Activated B cell treated with CpG ODN at 0.5 μM for 24 hours (primary cell): ENCODE results near the gene RAB40B. TPM values are rescaled to one million over a fixed set of nuclear protein-coding genes. Genes with fewer than 3 reads are reported as not detected.

Experiments used
- ATAC-seq: fragments of 200-7000 bp; cut with Tn5 transposase; one replicate; pipeline ENCODE4 v1.10.0; 2021; ENCODE audit warnings: low read depth, mild to moderate bottlenecking, moderate library complexity
- CTCF ChIA-PET: fragments of 350-600 bp; sonication (Branson Sonifier 250); formaldehyde crosslinking; loops from one replicate; lab custom pipeline; 2021; ENCODE audit warnings: antibody characterized with exemption; lab: Charles Lee
- POLR2A ChIA-PET: fragments of 350-600 bp; sonication (Branson Sonifier 250); formaldehyde crosslinking; loops from one replicate; lab custom pipeline; 2021; ENCODE audit warnings: antibody characterized with exemption; lab: Charles Lee
- DNase-seq: peaks from one replicate; pipeline ENCODE4 v3.0.0; 2022
- H3K27ac Mint-ChIP-seq: one replicate; pipeline ENCODE4 v1.8.0; 2020; ENCODE audit warnings: mixed read lengths
- H3K27me3 Mint-ChIP-seq: one replicate; pipeline ENCODE4 v1.8.0; 2021; ENCODE audit warnings: mixed read lengths
- H3K36me3 Mint-ChIP-seq: one replicate; pipeline ENCODE4 v1.8.0; 2021; ENCODE audit warnings: low read depth, mixed read lengths
- H3K4me1 Mint-ChIP-seq: one replicate; pipeline ENCODE4 v1.8.0; 2021; ENCODE audit warnings: mixed read lengths
- H3K4me3 Mint-ChIP-seq: one replicate; pipeline ENCODE4 v1.8.0; 2020; ENCODE audit warnings: mild to moderate bottlenecking, mixed read lengths
- H3K9me3 Mint-ChIP-seq: one replicate; pipeline ENCODE4 v1.8.0; 2020; ENCODE audit warnings: mixed read lengths
- intact Hi-C: fragments of 100-400 bp; cut with micrococcal nuclease; formaldehyde crosslinking; loops from one replicate; pipeline ENCODE4 v1.15.1; 2024
- total RNA-seq: library from RNA; stranded (reverse); gene quantifications from 2 replicates; pipeline ENCODE4 v1.2.3, GENCODE V29; 2022
- TF ChIP-seq, protein P1 (sequence below): fragments of 200-600 bp; IDR thresholded peaks from one replicate; pipeline ENCODE4 v1.8.0; 2022; ENCODE audit warnings: antibody characterized with exemption, mild to moderate bottlenecking

RAB40B gene
- total RNA-seq, 1 donor from 2014 or later = 2.6 TPM

DNA sequence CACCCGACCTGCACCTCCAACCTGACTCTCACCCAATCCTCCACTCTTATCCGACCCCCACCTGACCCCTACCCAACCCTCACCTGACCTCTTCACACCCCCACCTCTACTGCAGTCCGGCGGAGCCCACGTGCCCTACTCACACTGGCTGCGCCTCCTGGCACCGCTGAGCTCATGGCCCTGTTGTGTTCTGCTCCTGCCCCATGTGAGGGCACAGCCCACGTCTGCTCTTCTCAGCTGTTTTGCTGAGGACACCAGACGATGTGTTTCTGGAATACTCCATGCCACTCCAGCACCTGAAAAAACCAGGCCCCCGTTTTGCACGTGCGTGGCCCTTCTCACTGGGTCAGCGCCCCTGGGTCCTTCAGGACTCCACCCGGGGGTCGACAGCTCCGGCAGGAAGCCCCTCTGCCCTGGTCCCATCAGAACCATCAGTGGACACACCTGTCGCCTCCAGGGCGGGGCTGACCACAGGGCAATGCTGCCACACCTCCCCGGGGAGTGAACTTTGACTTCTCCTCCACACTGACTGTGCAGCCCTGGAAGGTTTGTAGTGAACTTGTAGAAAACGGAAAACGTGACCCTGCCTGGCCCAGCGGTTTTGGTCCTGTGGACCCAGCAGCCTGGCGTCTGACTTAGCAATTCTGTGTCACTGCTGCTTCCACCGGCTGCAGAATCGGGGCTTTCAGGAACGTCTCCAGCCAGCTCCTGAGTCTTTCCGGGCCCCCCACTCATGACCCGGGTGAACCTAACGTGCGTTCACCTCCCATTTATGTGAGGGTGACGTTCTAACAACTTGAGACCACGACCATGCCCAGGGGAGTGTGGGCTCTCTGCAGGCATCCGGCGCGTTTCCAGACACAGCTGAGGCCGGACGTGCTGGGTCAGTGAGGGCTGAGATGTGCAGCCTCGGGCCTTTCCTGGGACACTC lies 5.7 kb upstream of the RAB40B start:
- Mint-ChIP-seq H3K36me3 (no peaks in the 10 kb centered on the region), H3K27ac (no peak overlapping the region), H3K4me3 (no peak overlapping the region), H3K4me1 (peaks cover 18% of the 10 kb centered on the region), H3K9me3 (no peaks in the 10 kb centered on the region), H3K27me3 (no peaks in the 10 kb centered on the region)
- ChIA-PET POLR2A (no interaction called here), CTCF (no interaction called here)
- DNase-seq (no peak), ATAC-seq (no peak)
- intact Hi-C loops = no loop called here
- TF ChIP-seq, protein P1, sequence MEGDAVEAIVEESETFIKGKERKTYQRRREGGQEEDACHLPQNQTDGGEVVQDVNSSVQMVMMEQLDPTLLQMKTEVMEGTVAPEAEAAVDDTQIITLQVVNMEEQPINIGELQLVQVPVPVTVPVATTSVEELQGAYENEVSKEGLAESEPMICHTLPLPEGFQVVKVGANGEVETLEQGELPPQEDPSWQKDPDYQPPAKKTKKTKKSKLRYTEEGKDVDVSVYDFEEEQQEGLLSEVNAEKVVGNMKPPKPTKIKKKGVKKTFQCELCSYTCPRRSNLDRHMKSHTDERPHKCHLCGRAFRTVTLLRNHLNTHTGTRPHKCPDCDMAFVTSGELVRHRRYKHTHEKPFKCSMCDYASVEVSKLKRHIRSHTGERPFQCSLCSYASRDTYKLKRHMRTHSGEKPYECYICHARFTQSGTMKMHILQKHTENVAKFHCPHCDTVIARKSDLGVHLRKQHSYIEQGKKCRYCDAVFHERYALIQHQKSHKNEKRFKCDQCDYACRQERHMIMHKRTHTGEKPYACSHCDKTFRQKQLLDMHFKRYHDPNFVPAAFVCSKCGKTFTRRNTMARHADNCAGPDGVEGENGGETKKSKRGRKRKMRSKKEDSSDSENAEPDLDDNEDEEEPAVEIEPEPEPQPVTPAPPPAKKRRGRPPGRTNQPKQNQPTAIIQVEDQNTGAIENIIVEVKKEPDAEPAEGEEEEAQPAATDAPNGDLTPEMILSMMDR = no peak

DNA sequence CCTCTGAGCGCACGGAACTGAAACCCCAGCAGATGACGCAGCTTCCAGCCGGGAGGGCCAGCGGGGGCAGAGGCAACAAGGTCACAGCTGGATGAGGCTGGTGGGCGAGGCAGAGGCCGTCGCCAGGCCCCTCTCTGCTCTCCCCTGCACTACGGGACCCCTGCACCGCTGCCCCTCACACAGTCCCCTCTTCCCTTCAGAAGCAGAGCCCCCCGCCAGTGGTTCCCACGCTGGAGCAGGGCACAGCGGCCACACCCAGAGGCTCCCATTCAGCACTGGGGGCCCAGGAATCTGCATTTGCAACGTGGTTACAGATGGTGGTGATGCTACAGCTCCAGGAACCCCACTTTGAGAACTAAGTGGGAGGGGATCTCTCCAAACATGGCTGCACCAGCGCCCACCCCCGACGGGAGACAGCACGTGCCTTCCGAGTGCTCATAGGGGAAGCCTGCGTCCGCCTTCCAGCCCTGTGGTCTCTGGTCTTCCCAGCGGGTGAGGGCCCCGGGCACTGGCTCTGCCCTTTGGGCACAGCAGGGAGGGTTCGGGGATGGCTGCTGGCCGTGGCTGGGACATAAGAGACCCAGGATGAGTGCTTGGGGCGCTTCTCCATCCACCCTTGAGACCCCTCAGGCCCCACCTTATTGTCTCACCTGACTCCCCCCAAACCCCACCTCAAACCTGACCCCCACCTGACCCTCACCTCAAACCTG lies 4.7 kb upstream of the RAB40B start:
- ATAC-seq = no peak
- TF ChIP-seq, protein P1 = no peak
- Mint-ChIP-seq H3K4me1 (peaks cover 17% of the 10 kb centered on the region), H3K36me3 (no peaks in the 10 kb centered on the region), H3K4me3 (no peak overlapping the region), H3K27me3 (no peaks in the 10 kb centered on the region), H3K27ac (no peak overlapping the region), H3K9me3 (no peaks in the 10 kb centered on the region)
- intact Hi-C loops = no loop called here
- no peak for DNase-seq
- ChIA-PET POLR2A (no interaction called here), CTCF (no interaction called here)

DNA sequence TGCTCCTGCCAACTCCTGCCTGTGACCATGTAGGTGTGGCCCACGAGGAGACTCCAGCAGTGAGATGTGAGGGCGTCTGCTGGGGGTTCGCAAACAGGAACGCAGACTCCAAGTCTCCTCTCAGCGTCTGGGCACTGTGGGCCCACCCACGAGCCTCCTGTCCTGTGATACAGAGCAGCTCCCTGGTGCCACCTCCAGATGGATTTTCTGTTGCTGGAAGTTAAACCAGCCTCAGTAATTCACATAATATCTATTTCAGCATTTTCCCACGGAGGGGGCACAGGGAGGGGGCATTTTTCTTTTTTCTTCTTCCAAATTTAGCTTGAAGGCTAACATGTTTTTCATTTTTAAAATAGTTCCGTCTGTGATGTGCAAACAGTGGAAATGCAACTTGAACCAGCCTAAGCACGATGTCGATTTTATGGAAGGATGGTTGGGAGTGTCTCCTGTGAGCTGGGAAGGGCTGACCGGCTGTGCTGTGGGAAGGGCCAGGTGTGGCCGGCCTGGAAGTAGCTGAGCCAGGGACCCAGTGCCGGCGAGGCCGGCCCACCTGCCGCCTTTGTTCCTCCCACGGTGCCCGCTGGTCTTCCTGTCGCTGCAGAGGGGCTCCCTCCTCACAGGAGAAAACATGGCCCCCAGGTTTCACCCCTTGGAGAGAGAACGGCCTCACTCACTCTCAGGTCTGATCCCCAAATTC lies 3.9 kb upstream of the RAB40B start:
- intact Hi-C loops = no loop called here
- Mint-ChIP-seq H3K4me1 (peaks cover 12% of the 10 kb centered on the region), H3K9me3 (no peaks in the 10 kb centered on the region), H3K36me3 (no peaks in the 10 kb centered on the region), H3K27ac (no peak overlapping the region), H3K4me3 (no peak overlapping the region), H3K27me3 (no peaks in the 10 kb centered on the region)
- DNase-seq (no peak), ATAC-seq (no peak)
- CTCF ChIA-PET = no interaction called here
- POLR2A ChIA-PET = interaction anchor here (0.7 kb wide), 1 partner anchor 54 kb away, joined by 5 read pairs; the partner anchor contains the start of gene WDR45B
- TF ChIP-seq, protein P1 = no peak

DNA sequence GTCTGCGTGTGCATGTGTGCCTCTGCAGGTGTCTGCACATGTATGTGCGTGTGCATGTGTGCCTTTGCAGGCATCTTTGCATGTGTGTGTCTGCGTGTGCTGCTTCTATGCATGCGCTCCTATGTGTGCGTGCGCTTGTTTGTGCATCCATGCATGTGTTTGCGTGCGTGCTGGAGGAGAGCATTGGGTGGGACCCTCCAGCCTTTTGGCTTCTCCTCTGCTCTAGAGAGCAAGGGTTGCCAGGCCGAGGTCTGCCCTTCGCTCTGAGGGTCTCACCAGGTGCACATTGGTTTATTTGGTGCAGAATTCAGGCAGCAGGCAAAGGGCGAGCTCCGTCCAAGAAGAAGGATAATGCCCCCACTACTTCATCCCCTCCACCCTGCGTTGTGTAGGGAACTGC lies 1.1 kb upstream of the RAB40B start:
- intact Hi-C loops = loop anchor here (5.0 kb wide), 1 partner anchor 282 kb away; the partner anchor contains the start of genes HEXD and OGFOD3
- TF ChIP-seq, protein P1 = no peak
- POLR2A ChIA-PET = no interaction called here
- ATAC-seq (no peak), DNase-seq (no peak)
- H3K27ac Mint-ChIP-seq = no peak overlapping the region
- H3K36me3 Mint-ChIP-seq = peaks cover 2% of the 10 kb centered on the region
- H3K9me3 Mint-ChIP-seq = peaks cover 4% of the 10 kb centered on the region
- H3K27me3 Mint-ChIP-seq = peaks cover 4% of the 10 kb centered on the region
- peaks cover 16% of the 10 kb centered on the region for H3K4me1 Mint-ChIP-seq
- H3K4me3 Mint-ChIP-seq = peak overlapping the region; percentile 82
- CTCF ChIA-PET = no interaction called here
